ENCODE measurements around the gene CCT4.

DNA sequence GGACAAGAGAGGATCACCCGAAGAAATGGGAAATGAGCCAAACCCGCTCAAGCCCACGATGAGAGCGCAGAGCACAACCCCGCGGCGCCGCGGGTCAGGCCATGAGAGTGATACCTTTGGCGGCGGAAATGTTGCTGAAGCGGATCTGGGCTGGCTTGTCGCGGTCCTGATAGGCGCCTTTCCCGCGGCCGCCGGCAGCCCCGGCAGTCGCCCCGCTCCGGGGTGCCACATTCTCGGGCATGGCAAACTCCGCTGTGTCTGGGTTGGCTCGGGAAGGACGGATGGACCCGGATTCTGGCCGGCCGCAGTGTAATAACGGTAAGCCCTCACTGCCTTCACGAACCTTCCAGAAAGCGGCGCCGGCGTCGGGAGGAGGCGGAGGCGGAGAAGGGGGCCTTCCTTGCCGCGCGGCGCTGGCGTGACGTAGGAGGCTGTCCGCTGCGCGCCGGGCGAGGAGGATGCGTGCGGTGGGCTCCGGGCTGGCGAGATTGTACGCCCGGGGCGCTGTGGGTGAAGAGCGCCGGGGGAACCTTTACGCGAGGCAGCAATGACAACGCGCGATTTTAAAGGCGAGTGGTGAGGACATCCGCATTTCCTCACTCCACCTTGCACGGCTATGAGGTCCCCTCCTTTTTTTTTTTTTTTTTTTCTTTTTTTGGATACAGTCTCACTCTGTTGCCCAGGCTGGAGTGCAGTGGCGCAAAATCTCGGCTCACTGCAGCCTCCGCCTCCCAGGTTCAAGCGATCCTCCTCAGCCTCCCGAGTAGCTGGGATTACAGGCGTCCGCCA, at the start of gene CCT4:
- TF ChIP-seq, protein P1, sequence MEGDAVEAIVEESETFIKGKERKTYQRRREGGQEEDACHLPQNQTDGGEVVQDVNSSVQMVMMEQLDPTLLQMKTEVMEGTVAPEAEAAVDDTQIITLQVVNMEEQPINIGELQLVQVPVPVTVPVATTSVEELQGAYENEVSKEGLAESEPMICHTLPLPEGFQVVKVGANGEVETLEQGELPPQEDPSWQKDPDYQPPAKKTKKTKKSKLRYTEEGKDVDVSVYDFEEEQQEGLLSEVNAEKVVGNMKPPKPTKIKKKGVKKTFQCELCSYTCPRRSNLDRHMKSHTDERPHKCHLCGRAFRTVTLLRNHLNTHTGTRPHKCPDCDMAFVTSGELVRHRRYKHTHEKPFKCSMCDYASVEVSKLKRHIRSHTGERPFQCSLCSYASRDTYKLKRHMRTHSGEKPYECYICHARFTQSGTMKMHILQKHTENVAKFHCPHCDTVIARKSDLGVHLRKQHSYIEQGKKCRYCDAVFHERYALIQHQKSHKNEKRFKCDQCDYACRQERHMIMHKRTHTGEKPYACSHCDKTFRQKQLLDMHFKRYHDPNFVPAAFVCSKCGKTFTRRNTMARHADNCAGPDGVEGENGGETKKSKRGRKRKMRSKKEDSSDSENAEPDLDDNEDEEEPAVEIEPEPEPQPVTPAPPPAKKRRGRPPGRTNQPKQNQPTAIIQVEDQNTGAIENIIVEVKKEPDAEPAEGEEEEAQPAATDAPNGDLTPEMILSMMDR (conservative IDR thresholded peaks at IDR 0.05) = no peak
- no peak for TF ChIP-seq EZH2 (IDR thresholded peaks at IDR 0.05; ENCODE audit: low read depth)
